Smooth muscle cell (in vitro differentiated cells): Measurements from ENCODE around the gene RNF217. TPM values are rescaled to one million over a fixed set of nuclear protein-coding genes. Genes with fewer than 3 reads are reported as not detected.

ENCODE experiments used
- DNase-seq: peaks from one replicate; lab custom pipeline; 2025; ENCODE audit not compliant: unreplicated experiment; lab: John Stamatoyannopoulos, UW
- H2AFZ ChIP-seq: fragments of 200-600 bp; sonication (generic); 2 replicates; pipeline ENCODE4 v1.6.0; 2016; ENCODE audit warnings: antibody characterized with exemption, low read depth, mild to moderate bottlenecking
- H3F3A ChIP-seq: fragments of 200-600 bp; sonication (generic); 2 replicates; pipeline ENCODE4 v1.6.0; 2017; ENCODE audit warnings: antibody characterized with exemption, low read depth
- H3K27ac ChIP-seq: fragments of 200-600 bp; sonication (generic); 2 replicates; pipeline ENCODE4 v1.5.1; 2016; ENCODE audit warnings: low read depth, mild to moderate bottlenecking
- H3K27me3 ChIP-seq: fragments of 200-600 bp; sonication (generic); 2 replicates; pipeline ENCODE4 v1.6.1; 2016; ENCODE audit warnings: low read depth, mild to moderate bottlenecking
- H3K36me3 ChIP-seq: fragments of 200-600 bp; sonication (generic); 2 replicates; pipeline ENCODE4 v1.5.1; 2016; ENCODE audit warnings: low read depth
- H3K4me1 ChIP-seq: fragments of 200-600 bp; sonication (generic); 2 replicates; pipeline ENCODE4 v1.5.1; 2016; ENCODE audit warnings: low read depth
- H3K4me2 ChIP-seq: fragments of 200-600 bp; sonication (generic); 2 replicates; pipeline ENCODE4 v1.6.0; 2016; ENCODE audit warnings: mild to moderate bottlenecking
- H3K4me3 ChIP-seq: fragments of 200-600 bp; sonication (generic); 2 replicates; pipeline ENCODE4 v1.5.1; 2016; ENCODE audit warnings: mild to moderate bottlenecking
- H3K79me2 ChIP-seq: fragments of 200-600 bp; sonication (generic); 2 replicates; pipeline ENCODE4 v1.6.0; 2016; ENCODE audit warnings: low read depth, mild to moderate bottlenecking
- H3K9ac ChIP-seq: fragments of 200-600 bp; sonication (generic); 2 replicates; pipeline ENCODE4 v1.6.0; 2016; ENCODE audit warnings: low read depth
- H3K9me3 ChIP-seq: fragments of 200-600 bp; sonication (generic); replicated peaks from 2 replicates; pipeline ENCODE4 v1.5.1; 2016; ENCODE audit warnings: low read depth
- H4K20me1 ChIP-seq: fragments of 200-600 bp; sonication (generic); 2 replicates; pipeline ENCODE4 v1.6.0; 2016; ENCODE audit warnings: low read depth
- WGBS: methylation state at CpG from one replicate; pipeline ENCODE4 v1.1.7; 2016; ENCODE audit warnings: low lambda C conversion rate; 5-methylcytosine and 5-hydroxymethylcytosine counted together
- polyA plus RNA-seq: library from polyadenylated mRNA; unstranded; fragments of >200 nt; fragmentation: Nextera tagmentation; extraction: Ambion mirVana; gene quantifications from 2 replicates; pipeline ENCODE4 v1.2.1, GENCODE V29; 2016
- total RNA-seq: library from RNA; depleted of rRNA; stranded (reverse); fragments of >200 nt; gene quantifications from 2 replicates; pipeline ENCODE4 v1.2.3, GENCODE V29; 2014
- TF ChIP-seq, protein P1 (sequence below): fragments of 200-600 bp; sonication (generic); IDR thresholded peaks from 2 replicates; pipeline ENCODE4 v1.5.1; 2017; ENCODE audit warnings: borderline replicate concordance, mild to moderate bottlenecking, antibody characterized with exemption; ENCODE audit not compliant: insufficient read depth, poor library complexity, severe bottlenecking

The RNF217 gene
- total and polyA plus RNA-seq, 2 experiments from 2014 or later, result 15.6 to 127 TPM

DNA sequence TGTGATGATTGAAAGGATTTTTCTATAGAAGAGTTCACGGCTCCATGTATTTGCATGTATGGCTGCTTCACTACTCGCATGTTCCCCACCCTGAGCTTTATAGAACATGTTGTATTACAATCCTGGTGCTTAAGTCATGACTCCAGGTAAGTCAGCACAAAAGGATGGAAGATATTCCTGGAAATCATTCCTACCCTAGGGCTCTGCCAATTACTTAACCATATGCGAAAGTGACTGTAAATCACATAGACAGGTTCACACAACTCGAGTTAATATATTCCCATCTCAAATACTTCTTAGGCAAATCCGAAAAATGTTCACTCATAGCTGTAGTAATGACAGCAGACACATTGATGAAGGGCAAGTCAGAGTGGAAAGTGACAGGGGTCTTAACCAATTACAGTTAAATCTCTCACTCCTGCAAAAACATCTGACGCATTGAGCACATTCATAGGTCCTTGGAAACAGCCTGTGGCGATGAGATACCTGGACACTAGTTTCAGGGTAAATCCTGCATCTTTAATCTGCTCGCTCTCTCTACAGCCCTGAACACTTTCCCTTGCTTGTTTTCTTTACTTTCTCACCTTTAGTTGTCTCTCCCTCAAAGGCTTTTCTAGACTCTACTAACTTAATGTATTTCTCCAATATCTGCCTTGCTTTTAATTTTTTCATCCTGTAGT lies 35.1 kb downstream of the RNF217 start:
- peaks cover 90% of the 10 kb centered on the region for H3K79me2 ChIP-seq
- TF ChIP-seq, protein P1, sequence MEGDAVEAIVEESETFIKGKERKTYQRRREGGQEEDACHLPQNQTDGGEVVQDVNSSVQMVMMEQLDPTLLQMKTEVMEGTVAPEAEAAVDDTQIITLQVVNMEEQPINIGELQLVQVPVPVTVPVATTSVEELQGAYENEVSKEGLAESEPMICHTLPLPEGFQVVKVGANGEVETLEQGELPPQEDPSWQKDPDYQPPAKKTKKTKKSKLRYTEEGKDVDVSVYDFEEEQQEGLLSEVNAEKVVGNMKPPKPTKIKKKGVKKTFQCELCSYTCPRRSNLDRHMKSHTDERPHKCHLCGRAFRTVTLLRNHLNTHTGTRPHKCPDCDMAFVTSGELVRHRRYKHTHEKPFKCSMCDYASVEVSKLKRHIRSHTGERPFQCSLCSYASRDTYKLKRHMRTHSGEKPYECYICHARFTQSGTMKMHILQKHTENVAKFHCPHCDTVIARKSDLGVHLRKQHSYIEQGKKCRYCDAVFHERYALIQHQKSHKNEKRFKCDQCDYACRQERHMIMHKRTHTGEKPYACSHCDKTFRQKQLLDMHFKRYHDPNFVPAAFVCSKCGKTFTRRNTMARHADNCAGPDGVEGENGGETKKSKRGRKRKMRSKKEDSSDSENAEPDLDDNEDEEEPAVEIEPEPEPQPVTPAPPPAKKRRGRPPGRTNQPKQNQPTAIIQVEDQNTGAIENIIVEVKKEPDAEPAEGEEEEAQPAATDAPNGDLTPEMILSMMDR, result no peak

DNA sequence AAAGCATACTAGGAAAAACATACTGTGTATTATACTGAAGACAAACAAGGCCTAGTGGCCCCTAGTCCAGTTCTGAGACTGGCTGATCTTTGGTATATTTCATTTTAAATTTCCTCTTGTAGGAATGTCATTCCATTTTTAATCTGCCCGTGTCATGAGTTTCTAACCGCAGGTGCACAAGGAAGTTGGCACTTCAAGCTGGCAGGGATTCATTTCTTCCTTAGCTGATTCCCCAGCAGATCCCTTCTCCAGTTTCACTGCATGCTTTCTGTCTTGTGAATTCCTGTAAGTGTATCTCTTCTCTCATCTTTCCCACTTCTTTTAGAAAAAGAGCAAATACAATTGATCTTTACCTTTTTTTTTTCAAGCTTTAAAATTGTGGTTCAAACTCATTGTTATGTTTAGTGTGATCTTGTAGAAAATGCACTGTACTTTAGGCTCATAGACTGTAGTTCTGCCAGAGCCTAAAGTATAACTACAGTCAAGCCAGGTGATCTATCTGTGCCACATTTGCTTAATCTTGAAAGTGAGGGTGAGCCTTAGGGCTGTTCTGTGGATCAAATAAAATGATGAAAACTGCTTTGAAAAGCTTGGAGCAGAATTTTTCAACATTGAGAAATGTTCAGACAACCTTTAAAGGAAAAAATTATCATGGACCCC lies 37.0 kb downstream of the RNF217 start:
- TF ChIP-seq, protein P1, result no peak
- Histone ChIP-seq H3K27me3 (no peaks in the 10 kb centered on the region), H3K27ac (peak overlapping the region; percentile 94), H4K20me1 (peaks cover 21% of the 10 kb centered on the region), H3K9ac (no peak overlapping the region), H3F3A (peaks cover 26% of the 10 kb centered on the region), H3K36me3 (no peaks in the 10 kb centered on the region), H3K79me2 (peaks cover 89% of the 10 kb centered on the region), H2AFZ (no peak overlapping the region), H3K9me3 (no peaks in the 10 kb centered on the region), H3K4me1 (peaks cover 48% of the 10 kb centered on the region), H3K4me3 (no peak overlapping the region), H3K4me2 (no peak overlapping the region)
- 94% methylated on average over 2 of the region's 2 CpGs for WGBS
- no peak for DNase-seq

More for the DNA sequence above, 35.1 kb downstream of the RNF217 start:
- Histone ChIP-seq H3F3A (peaks cover 13% of the 10 kb centered on the region), H3K4me1 (peaks cover 29% of the 10 kb centered on the region), H3K9ac (no peak overlapping the region), H4K20me1 (peaks cover 26% of the 10 kb centered on the region), H3K36me3 (no peaks in the 10 kb centered on the region), H2AFZ (no peak overlapping the region), H3K9me3 (no peaks in the 10 kb centered on the region), H3K27ac (no peak overlapping the region), H3K27me3 (no peaks in the 10 kb centered on the region), H3K4me3 (no peak overlapping the region), H3K4me2 (no peak overlapping the region)
- DNase-seq, result no peak
- 70% methylated on average over 8 of the region's 8 CpGs for WGBS

DNA sequence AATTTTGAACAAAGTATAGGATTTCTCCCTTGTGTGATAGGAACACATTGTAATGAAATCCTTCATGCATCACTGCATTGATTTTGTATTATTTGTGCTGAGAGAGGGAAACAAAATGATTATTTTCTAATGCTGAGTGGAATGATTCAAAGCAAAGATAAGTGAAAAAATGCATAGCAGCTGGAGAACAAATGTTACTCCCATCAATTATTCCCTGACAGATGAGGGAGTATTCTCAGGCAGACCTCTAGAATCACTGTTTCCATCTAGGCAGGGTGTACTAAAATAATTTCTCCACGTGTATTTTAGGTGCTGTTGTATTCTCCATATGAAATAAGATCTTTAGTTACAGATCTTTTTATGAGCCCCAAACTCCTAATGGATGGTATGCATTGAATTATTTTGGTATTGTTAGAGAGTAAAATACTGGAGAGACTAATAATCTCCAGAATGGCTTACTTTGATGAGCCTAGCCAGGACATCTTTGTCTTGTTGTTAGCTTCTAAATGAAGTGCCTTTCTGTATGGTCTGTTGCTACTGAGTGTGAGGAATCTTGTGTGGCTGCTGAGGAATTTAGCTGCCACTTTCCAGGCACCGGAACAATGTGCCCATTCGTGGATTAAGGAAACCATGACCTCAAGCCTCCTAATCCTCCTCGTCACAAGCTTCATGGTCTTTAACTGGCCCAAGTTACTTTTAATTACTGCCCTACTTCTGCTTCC lies 39.6 kb downstream of the RNF217 start:
- no peak for DNase-seq
- no peak overlapping the region for H2AFZ ChIP-seq
- peaks cover 33% of the 10 kb centered on the region for H3F3A ChIP-seq
- H3K9me3 ChIP-seq, result no peaks in the 10 kb centered on the region
- peak overlapping the region; percentile 85 for H3K4me2 ChIP-seq
- WGBS, result 10% methylated on average over 4 of the region's 4 CpGs
- H3K4me3 ChIP-seq, result peak overlapping the region; percentile 42
- H3K9ac ChIP-seq, result peak overlapping the region; percentile 83
- H3K36me3 ChIP-seq, result no peaks in the 10 kb centered on the region
- H3K79me2 ChIP-seq, result peaks cover 87% of the 10 kb centered on the region
- H3K27ac ChIP-seq, result peak overlapping the region; percentile 94
- peaks cover 55% of the 10 kb centered on the region for H3K4me1 ChIP-seq
- TF ChIP-seq, protein P1, result no peak
- no peaks in the 10 kb centered on the region for H4K20me1 ChIP-seq
- no peaks in the 10 kb centered on the region for H3K27me3 ChIP-seq
